Measurements from ENCODE around the gene ACIN1. TPM values are rescaled to one million over a fixed set of nuclear protein-coding genes. Genes with fewer than 3 reads are reported as not detected.

ACIN1 gene
- total and polyA plus RNA-seq, 9 of the 15 experiments (the other 6 are each of a cell fraction or from before 2014, with no cell fraction given): 5.0 to 196 (median 129) TPM

GRCh38 chr14:23130871-23131270 lies 35.9 kb upstream of the ACIN1 start:
- Histone ChIP-seq H2AFZ (ENCODE audit: low read depth, low read length) (no peak overlapping the region), H4K20me1 (replicated peaks; ENCODE audit: control insufficient read depth, insufficient read depth, low read length) (no peaks in the 10 kb centered on the region), H3K4me3 (no peak overlapping the region), H3K79me2 (ENCODE audit: control insufficient read depth, insufficient read depth, low read length) (no peaks in the 10 kb centered on the region), H3K9me3 (replicated peaks; ENCODE audit: control insufficient read depth, insufficient read depth, low read depth, low read length) (no peaks in the 10 kb centered on the region), H3K4me2 (ENCODE audit: insufficient read depth, low read length) (no peak overlapping the region), H3K27me3 (ENCODE audit: control insufficient read depth in 2 of 2, insufficient read depth in 2 of 2, low read length in 2 of 2) (no peaks in the 10 kb centered on the region), H3K27ac (ENCODE audit: extremely low read depth, low read depth, low read length) (no peak overlapping the region), H3K4me1 (replicated peaks in 1 of 2; ENCODE audit: control insufficient read depth in 2 of 2, insufficient read depth in 2 of 2, low read length in 2 of 2) (peaks cover 26 to 29% of the 10 kb centered on the region in 2 experiments), H3K9me1 (ENCODE audit: control insufficient read depth, insufficient read depth, low read length) (no peaks in the 10 kb centered on the region), H3K36me3 (ENCODE audit: control insufficient read depth, insufficient read depth, low read length) (peaks cover 3% of the 10 kb centered on the region; the same call in 1 of the 3 replicates), H3K9ac (ENCODE audit: insufficient read depth in 1 of 2, low read depth in 2 of 2, low read length in 2 of 2) (no peak overlapping the region; a peak in 1 of 4 replicates)
- WGBS (ENCODE audit: insufficient coverage, low coverage, missing lambda C conversion rate): 54% methylated on average over 3 of the region's 3 CpGs
- in situ Hi-C loops (cut with MboI) (no loop called here), intact Hi-C loops (cut with micrococcal nuclease) (no loop called here)
- POLR2A ChIA-PET: no interaction called here
- CTCF ChIA-PET (ENCODE audit: low intra/inter-chr PET ratio): interaction anchor here (0.6 to 1.5 kb wide), 2 partner anchors 10 to 60 kb away, joined by 3 to 5 read pairs; no protein-coding TSS in a partner anchor
- BruUV-seq (replicated peaks): no TSS peak
- TF ChIP-seq LARP7 (IDR thresholded peaks at IDR 0.05): no peak
- TF ChIP-seq ZNF347 (CRISPR knock-in tag; IDR thresholded peaks at IDR 0.05; ENCODE audit: low read depth): no peak
- TF ChIP-seq, protein P1, sequence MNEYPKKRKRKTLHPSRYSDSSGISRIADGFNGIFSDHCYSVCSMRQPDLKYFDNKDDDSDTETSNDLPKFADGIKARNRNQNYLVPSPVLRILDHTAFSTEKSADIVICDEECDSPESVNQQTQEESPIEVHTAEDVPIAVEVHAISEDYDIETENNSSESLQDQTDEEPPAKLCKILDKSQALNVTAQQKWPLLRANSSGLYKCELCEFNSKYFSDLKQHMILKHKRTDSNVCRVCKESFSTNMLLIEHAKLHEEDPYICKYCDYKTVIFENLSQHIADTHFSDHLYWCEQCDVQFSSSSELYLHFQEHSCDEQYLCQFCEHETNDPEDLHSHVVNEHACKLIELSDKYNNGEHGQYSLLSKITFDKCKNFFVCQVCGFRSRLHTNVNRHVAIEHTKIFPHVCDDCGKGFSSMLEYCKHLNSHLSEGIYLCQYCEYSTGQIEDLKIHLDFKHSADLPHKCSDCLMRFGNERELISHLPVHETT (CRISPR knock-in tag; conservative IDR thresholded peaks at IDR 0.05 in 1 of 2, IDR thresholded peaks at IDR 0.05 in 1 of 2): no peak
- TF ChIP-seq FOXK2 (conservative IDR thresholded peaks at IDR 0.05 in 1 of 2, IDR thresholded peaks at IDR 0.05 in 1 of 2; ENCODE audit: low read depth in 2 of 2): no peak
- TF ChIP-seq SETDB1 (IDR thresholded peaks at IDR 0.05; ENCODE audit: low read length): no peak
- TF ChIP-seq, protein P2, sequence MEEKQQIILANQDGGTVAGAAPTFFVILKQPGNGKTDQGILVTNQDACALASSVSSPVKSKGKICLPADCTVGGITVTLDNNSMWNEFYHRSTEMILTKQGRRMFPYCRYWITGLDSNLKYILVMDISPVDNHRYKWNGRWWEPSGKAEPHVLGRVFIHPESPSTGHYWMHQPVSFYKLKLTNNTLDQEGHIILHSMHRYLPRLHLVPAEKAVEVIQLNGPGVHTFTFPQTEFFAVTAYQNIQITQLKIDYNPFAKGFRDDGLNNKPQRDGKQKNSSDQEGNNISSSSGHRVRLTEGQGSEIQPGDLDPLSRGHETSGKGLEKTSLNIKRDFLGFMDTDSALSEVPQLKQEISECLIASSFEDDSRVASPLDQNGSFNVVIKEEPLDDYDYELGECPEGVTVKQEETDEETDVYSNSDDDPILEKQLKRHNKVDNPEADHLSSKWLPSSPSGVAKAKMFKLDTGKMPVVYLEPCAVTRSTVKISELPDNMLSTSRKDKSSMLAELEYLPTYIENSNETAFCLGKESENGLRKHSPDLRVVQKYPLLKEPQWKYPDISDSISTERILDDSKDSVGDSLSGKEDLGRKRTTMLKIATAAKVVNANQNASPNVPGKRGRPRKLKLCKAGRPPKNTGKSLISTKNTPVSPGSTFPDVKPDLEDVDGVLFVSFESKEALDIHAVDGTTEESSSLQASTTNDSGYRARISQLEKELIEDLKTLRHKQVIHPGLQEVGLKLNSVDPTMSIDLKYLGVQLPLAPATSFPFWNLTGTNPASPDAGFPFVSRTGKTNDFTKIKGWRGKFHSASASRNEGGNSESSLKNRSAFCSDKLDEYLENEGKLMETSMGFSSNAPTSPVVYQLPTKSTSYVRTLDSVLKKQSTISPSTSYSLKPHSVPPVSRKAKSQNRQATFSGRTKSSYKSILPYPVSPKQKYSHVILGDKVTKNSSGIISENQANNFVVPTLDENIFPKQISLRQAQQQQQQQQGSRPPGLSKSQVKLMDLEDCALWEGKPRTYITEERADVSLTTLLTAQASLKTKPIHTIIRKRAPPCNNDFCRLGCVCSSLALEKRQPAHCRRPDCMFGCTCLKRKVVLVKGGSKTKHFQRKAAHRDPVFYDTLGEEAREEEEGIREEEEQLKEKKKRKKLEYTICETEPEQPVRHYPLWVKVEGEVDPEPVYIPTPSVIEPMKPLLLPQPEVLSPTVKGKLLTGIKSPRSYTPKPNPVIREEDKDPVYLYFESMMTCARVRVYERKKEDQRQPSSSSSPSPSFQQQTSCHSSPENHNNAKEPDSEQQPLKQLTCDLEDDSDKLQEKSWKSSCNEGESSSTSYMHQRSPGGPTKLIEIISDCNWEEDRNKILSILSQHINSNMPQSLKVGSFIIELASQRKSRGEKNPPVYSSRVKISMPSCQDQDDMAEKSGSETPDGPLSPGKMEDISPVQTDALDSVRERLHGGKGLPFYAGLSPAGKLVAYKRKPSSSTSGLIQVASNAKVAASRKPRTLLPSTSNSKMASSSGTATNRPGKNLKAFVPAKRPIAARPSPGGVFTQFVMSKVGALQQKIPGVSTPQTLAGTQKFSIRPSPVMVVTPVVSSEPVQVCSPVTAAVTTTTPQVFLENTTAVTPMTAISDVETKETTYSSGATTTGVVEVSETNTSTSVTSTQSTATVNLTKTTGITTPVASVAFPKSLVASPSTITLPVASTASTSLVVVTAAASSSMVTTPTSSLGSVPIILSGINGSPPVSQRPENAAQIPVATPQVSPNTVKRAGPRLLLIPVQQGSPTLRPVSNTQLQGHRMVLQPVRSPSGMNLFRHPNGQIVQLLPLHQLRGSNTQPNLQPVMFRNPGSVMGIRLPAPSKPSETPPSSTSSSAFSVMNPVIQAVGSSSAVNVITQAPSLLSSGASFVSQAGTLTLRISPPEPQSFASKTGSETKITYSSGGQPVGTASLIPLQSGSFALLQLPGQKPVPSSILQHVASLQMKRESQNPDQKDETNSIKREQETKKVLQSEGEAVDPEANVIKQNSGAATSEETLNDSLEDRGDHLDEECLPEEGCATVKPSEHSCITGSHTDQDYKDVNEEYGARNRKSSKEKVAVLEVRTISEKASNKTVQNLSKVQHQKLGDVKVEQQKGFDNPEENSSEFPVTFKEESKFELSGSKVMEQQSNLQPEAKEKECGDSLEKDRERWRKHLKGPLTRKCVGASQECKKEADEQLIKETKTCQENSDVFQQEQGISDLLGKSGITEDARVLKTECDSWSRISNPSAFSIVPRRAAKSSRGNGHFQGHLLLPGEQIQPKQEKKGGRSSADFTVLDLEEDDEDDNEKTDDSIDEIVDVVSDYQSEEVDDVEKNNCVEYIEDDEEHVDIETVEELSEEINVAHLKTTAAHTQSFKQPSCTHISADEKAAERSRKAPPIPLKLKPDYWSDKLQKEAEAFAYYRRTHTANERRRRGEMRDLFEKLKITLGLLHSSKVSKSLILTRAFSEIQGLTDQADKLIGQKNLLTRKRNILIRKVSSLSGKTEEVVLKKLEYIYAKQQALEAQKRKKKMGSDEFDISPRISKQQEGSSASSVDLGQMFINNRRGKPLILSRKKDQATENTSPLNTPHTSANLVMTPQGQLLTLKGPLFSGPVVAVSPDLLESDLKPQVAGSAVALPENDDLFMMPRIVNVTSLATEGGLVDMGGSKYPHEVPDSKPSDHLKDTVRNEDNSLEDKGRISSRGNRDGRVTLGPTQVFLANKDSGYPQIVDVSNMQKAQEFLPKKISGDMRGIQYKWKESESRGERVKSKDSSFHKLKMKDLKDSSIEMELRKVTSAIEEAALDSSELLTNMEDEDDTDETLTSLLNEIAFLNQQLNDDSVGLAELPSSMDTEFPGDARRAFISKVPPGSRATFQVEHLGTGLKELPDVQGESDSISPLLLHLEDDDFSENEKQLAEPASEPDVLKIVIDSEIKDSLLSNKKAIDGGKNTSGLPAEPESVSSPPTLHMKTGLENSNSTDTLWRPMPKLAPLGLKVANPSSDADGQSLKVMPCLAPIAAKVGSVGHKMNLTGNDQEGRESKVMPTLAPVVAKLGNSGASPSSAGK (IDR thresholded peaks at IDR 0.05): no peak
- TF ChIP-seq SMARCA5 (IDR thresholded peaks at IDR 0.05): no peak
- no peak for TF ChIP-seq FOSL1 (tag; conservative IDR thresholded peaks at IDR 0.05)
- TF ChIP-seq JUN (IDR thresholded peaks at IDR 0.05; ENCODE audit: borderline replicate concordance, low read depth, low read length): no peak
- no peak for TF ChIP-seq JUN (CRISPR knock-in tag; IDR thresholded peaks at IDR 0.05; ENCODE audit: borderline replicate concordance)
- no peak for FAIRE-seq
- DNase-seq (ENCODE audit: extremely low read depth in 1 of 4, low spot score in 3 of 4): no peak
- ATAC-seq: no peak

All from K562 (cell line).